Neural cell (in vitro differentiated cells): ENCODE data around the gene PATL1. TPM values are rescaled to one million over a fixed set of nuclear protein-coding genes. Genes with fewer than 3 reads are reported as not detected.

Source experiments
- H2AFZ ChIP-seq: fragments of 200-600, 300-800 bp; sonication (generic), shearing (Covaris generic); 2 replicates; pipeline ENCODE4 v1.6.0; 2014; ENCODE audit warnings: low read depth, mild to moderate bottlenecking, antibody characterized with exemption, low read length, moderate library complexity
- H3F3A ChIP-seq: fragments of 200-600 bp; shearing (Covaris generic); 2 replicates; pipeline ENCODE4 v1.6.1; 2016; ENCODE audit warnings: mild to moderate bottlenecking, moderate library complexity, mixed read lengths, antibody characterized with exemption, low read length; ENCODE audit not compliant: insufficient read depth, poor library complexity, severe bottlenecking
- H3K27ac ChIP-seq: fragments of 200-600, 300-800 bp; sonication (generic), shearing (Covaris generic); 2 replicates; pipeline ENCODE4 v1.5.1; 2014; ENCODE audit warnings: mild to moderate bottlenecking, low read length, moderate library complexity
- H3K27me3 ChIP-seq: fragments of 300-800, 200-600 bp; sonication (generic), shearing (Covaris generic); 2 replicates; pipeline ENCODE4 v1.6.0; 2014; ENCODE audit warnings: mild to moderate bottlenecking, low read depth, low read length, moderate library complexity; ENCODE audit not compliant: insufficient read depth
- H3K36me3 ChIP-seq: fragments of 300-800, 200-600 bp; sonication (generic), shearing (Covaris generic); 2 replicates; pipeline ENCODE4 v1.5.1; 2014; ENCODE audit warnings: mild to moderate bottlenecking, antibody characterized with exemption, low read length, moderate library complexity; ENCODE audit not compliant: insufficient read depth
- H3K4me2 ChIP-seq: fragments of 300-800, 200-600 bp; sonication (generic), shearing (Covaris generic); 2 replicates; pipeline ENCODE4 v1.6.0; 2014; ENCODE audit warnings: mild to moderate bottlenecking, low read length
- H3K4me3 ChIP-seq: fragments of 300-800, 200-600 bp; sonication (generic), shearing (Covaris generic); 2 replicates; pipeline ENCODE4 v1.5.1; 2014; ENCODE audit warnings: mild to moderate bottlenecking, low read length, moderate library complexity
- H3K79me2 ChIP-seq: fragments of 200-600 bp; shearing (Covaris generic); replicated peaks from 2 replicates; pipeline ENCODE4 v1.6.0; 2014; ENCODE audit warnings: mild to moderate bottlenecking, low read length, moderate library complexity; ENCODE audit not compliant: insufficient read depth
- H3K9ac ChIP-seq: fragments of 300-800, 200-600 bp; sonication (generic), shearing (Covaris generic); 2 replicates; pipeline ENCODE4 v1.6.1; 2016; ENCODE audit warnings: mild to moderate bottlenecking, low read length, mixed read lengths
- H3K9me2 ChIP-seq: fragments of 200-600 bp; shearing (Covaris generic); 2 replicates; pipeline ENCODE4 v1.6.1; 2016; ENCODE audit warnings: mild to moderate bottlenecking, low read length, mixed read lengths; ENCODE audit not compliant: insufficient read depth
- H3K9me3 ChIP-seq: fragments of 200-600, 300-800 bp; sonication (generic), shearing (Covaris generic); 2 replicates; pipeline ENCODE4 v1.6.1; 2016; ENCODE audit warnings: mild to moderate bottlenecking, mixed run types, low read length, moderate library complexity, mixed read lengths
- H4K20me1 ChIP-seq: fragments of 200-600 bp; shearing (Covaris generic); 2 replicates; pipeline ENCODE4 v1.6.1; 2016; ENCODE audit warnings: mild to moderate bottlenecking, mixed run types; ENCODE audit not compliant: insufficient read depth
- EZH2 ChIP-seq: fragments of 200-600, 300-800 bp; shearing (Covaris generic), sonication (generic); IDR thresholded peaks from 2 replicates; pipeline ENCODE4 v1.6.1; 2014; ENCODE audit warnings: antibody characterized with exemption, low read length, borderline replicate concordance, mild to moderate bottlenecking; ENCODE audit not compliant: insufficient read depth, poor library complexity, severe bottlenecking
- MXI1 ChIP-seq: fragments of 450-650 bp; conservative IDR thresholded peaks from 2 replicates; pipeline ENCODE4 v1.6.1; 2014; ENCODE audit warnings: antibody characterized with exemption, mild to moderate bottlenecking; ENCODE audit not compliant: poor library complexity, severe bottlenecking
- SMC3 ChIP-seq: fragments of 450-650 bp; conservative IDR thresholded peaks from 2 replicates; pipeline ENCODE4 v1.6.1; 2014; ENCODE audit warnings: antibody characterized with exemption, mild to moderate bottlenecking, moderate library complexity; ENCODE audit not compliant: poor library complexity
- TAF1 ChIP-seq: IDR thresholded peaks from 2 replicates; pipeline ENCODE4 v1.6.1; 2012; ENCODE audit warnings: low read depth
- polyA plus RNA-seq: library from polyadenylated mRNA; depleted of rRNA; stranded (reverse); fragments of >200 nt; gene quantifications from 2 replicates; pipeline ENCODE4 v1.2.3, GENCODE V29; 2014
- small RNA-seq, 3 experiments: library from RNA; depleted of rRNA; stranded (forward); fragments of <200 nt; gene quantifications; one replicate each; pipeline ENCODE3, GENCODE V24; 2012

Gene PATL1
- polyA plus RNA-seq, 1 donor from 2014 or later: 3.2 TPM

DNA sequence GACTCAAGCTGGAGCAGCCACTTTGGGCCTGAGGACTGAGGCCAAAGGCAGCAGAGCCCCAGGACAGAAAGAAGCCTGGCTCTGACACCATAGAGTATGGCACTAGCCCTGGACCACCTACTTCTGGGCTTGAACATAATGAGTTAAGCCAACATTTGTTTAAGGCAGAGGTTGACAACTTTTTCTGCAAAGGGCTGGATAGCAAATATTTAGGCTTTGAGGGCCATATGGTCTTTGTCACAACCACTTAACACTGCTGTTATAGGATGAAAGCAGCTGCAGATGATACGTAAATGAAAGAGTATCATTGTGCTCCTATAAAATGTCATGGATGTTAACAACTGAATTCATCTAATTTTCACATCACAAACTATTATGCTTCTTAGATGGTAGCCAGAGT, 69.9 kb downstream of the PATL1 start:
- TF ChIP-seq TAF1: no peak
- TF ChIP-seq SMC3: no peak
- no peak for TF ChIP-seq MXI1
- TF ChIP-seq EZH2: no peak
- Histone ChIP-seq H3K36me3 (peaks cover 12% of the 10 kb centered on the region), H3K9me3 (no peaks in the 10 kb centered on the region), H3K79me2 (no peaks in the 10 kb centered on the region), H3K9ac (no peak overlapping the region), H2AFZ (no peak overlapping the region), H4K20me1 (no peaks in the 10 kb centered on the region), H3K27ac (no peak overlapping the region), H3K9me2 (no peaks in the 10 kb centered on the region), H3K27me3 (no peaks in the 10 kb centered on the region), H3F3A (no peaks in the 10 kb centered on the region), H3K4me3 (no peak overlapping the region), H3K4me2 (no peak overlapping the region)

Small RNA genes lying within 50 kb of the gene (small RNA-seq; reads per million reads assigned to genes)
- gene MIR3162: 0 to 0.16 (median 0) reads per million in 3 experiments

Other genes with a start within 250 kb of the PATL1 start
- not detected in 2 replicates for gene OR5A2, start 242.6 kb downstream of the PATL1 start, polyA plus RNA-seq
- not detected in 2 replicates for gene OR5A1, start 232.6 kb downstream of the PATL1 start, polyA plus RNA-seq
- gene OR4D6, start 212.1 kb downstream of the PATL1 start, polyA plus RNA-seq: not detected in 2 replicates
- not detected in 2 replicates for gene OR4D10, start 195.7 kb downstream of the PATL1 start, polyA plus RNA-seq
- 1.6 TPM in 1 of 2 replicates, not detected in the other for gene OR4D11, start 165.5 kb downstream of the PATL1 start, polyA plus RNA-seq
- gene OR4D9, start 157.5 kb downstream of the PATL1 start, polyA plus RNA-seq: not detected in 2 replicates
- gene OSBP, start 53.3 kb downstream of the PATL1 start, polyA plus RNA-seq: 24.4 and 25.7 TPM in 2 replicates
- not detected in 2 replicates for gene OR10V1, start 44.8 kb upstream of the PATL1 start, polyA plus RNA-seq
- 21.3 and 22.9 TPM in 2 replicates for gene STX3, start 86.3 kb upstream of the PATL1 start, polyA plus RNA-seq
- 33.2 and 35.1 TPM in 2 replicates for gene MRPL16, start 141.7 kb upstream of the PATL1 start, polyA plus RNA-seq
- gene CBLIF, start 176.5 kb upstream of the PATL1 start, polyA plus RNA-seq: not detected in 2 replicates
- not detected in 2 replicates for gene TCN1, start 197.4 kb upstream of the PATL1 start, polyA plus RNA-seq
- gene OOSP3, start 209.7 kb upstream of the PATL1 start, polyA plus RNA-seq: not detected in 2 replicates